HG03575 (cell line): ENCODE data around the gene NDUFA6.
"Not testable (repeated sequence)": the region's sequence is repeated elsewhere in the genome, so short reads cannot be mapped to it uniquely, and the experiment has no call there.

Source experiments
- ATAC-seq: cut with Tn5 transposase; IDR thresholded peaks from one replicate; pipeline ENCODE4 v1.9.1; 2021; ENCODE audit not compliant: unreplicated experiment, insufficient number of reproducible peaks, low FRiP score; ENCODE audit errors: extremely low read depth

Gene NDUFA6

DNA sequence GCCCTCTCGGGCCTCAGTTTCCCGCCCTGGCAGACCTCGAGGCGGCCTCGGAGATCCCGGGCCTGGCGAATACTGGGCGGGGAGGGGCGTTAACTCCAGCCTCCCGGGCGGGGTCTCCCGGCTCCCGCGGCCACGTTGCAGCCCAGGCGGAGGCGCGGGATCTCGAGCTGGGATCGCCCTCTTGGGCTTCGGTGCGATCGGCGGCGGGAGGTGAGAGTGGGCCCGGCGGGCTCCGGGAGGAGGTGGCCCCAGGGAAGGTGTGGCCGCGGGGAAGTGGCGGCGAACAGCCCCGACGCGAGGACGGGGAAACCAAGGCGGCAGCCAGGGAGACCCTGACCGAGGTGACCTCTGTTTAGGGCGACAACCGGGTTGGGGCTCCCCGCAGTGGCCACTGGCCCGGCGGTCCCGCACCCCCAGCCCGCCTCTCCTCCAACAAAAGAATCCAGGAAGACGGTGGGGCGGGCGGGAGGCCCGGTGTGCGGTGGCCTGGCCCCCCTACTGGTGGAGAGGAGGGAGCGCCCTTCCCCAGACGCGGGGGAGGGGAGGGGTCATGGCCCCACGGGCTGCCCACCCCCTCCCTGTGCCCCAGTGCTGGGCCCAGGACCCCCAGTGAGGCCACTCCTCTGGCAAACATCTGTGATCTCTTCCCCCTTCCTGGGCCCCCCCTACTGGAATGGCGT lies 16.3 kb downstream of the NDUFA6 start, which contains the start of gene PHETA2:
PHETA2 (plus strand) TSS at position 117 of the 680 bp plus-strand sequence. CDS start 3,046 bp downstream, outside the sequence.
- ATAC-seq, result no peak

GRCh38 chr22:42073621-42074041 lies 16.9 kb downstream of the NDUFA6 start:
- ATAC-seq, result no peak

GRCh38 chr22:42072606-42073330 lies 17.8 kb downstream of the NDUFA6 start:
- ATAC-seq, result no peak

- not testable (repeated sequence) for ATAC-seq
These were observed 19.1 kb downstream of the NDUFA6 start for GRCh38 chr22:42071508-42071907.

DNA sequence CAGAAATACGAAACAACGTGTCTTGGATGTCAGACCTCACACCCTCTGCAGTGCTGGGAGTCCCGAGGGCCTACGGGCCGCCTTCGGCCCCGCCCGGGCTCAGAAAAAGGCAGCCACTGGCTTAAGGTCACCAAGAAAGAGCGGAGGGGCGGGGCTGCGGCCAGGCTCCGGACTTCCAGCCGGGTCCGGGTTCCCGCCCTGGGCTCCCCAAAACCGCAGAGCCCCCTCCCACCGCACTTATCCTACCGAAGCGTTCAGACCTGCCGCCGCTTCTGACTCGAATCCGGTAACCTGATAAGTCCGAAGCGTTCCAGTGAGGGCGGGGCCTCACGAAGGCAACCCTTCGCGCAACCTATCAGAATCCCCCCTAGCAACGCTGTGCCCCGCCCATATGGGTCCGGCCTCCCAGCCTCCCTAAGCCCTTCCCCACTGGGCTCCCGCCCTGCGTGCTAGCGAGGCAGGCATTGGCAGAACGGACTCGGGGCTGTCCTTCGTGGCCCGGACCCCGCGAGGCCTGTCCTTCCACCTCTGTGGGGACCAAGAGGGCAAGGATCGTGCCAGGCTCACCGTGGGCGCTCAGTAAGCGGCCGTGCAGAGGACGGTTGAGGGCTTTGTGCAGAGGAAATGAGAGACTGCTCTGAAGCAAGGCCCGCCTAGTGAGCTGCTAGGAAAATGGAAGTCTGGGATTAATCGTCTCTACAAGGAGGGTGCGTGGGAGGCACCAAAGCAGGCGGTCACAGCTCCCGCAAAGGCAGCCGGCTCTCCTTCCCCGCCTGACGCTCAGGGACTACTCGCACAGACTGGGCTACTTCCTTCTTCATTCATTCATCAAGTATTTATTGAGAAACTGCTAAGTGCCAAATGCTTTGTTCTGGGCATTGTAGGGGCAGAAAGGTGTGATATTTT lies 19.8 kb downstream of the NDUFA6 start, which contains the start of gene NAGA:
NAGA (minus strand) TSS at position 296 of the 906 bp plus-strand sequence. CDS start 515 bp downstream, outside the sequence.
- ATAC-seq, result no peak

GRCh38 chr22:42069801-42070516 lies 20.6 kb downstream of the NDUFA6 start:
- no peak for ATAC-seq

DNA sequence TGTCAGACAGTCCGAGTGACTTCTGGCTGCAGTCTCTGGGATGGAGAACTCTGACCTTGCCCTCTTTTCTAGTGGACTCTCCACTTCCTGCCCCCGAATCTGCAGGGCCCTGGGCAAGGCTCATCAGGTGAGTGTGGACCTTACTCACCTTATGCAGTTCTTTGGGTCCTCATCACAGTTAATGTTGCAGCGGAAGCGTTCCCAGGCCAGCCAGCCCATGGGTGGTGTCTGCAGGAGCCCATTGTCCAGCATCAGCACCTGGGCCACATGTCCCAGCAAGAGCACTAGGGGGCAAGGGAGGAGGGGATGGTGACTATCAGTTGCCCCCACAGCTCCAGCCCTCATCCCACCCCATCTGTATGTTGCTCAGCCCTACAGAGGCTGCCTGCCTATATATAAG lies 22.3 kb downstream of the NDUFA6 start:
- ATAC-seq, result no peak

DNA sequence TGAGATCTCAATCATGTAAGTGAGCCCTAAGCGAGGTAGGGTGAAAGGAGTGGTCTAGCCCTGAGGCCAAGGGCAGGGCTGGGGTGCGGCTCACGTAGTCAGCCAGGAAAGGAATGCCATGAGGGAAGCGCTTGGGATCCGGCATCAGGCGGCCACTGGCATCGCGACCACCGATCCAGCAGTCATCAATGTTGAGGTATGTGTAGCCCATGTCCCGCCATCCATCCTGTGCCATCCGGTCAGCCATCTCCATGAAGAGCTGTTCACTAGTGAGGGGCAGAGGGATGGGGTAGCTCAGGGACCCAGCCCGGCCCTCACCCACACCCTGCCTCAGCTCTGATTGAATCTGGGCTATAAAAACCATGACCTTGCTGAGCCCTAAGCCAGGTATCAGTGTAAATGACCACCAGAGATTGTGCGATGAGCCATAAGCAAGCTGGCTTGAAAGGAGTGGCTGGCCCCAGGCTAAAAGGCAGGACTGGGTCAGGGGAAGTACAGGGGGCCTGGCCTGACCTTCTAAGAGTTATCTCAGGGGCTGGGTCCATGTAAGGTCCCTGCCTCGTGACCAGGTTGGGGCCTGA lies 22.8 kb downstream of the NDUFA6 start:
- ATAC-seq, result no peak

DNA sequence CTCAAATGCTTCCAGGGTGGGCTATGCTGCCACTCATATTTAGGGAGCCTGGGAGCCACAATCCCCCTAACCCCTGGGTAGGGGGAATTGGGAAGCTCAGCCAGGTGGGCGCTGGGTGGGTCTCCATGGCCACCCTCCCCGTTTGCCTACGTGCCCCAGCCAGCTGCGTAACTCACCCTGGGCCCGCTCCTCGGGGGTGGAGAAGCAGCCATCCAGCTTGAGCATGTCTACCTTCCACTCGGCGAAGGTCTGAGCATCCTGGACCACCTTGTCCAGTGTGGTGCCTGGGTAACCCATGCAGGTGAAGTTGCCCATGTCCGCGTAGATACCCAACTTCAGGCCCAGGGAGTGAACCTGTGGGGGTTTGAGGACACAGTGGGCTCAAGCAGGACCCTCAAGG lies 23.6 kb downstream of the NDUFA6 start:
- ATAC-seq, result no peak

GRCh38 chr22:42066126-42066761 lies 24.3 kb downstream of the NDUFA6 start:
- ATAC-seq, result no peak

DNA sequence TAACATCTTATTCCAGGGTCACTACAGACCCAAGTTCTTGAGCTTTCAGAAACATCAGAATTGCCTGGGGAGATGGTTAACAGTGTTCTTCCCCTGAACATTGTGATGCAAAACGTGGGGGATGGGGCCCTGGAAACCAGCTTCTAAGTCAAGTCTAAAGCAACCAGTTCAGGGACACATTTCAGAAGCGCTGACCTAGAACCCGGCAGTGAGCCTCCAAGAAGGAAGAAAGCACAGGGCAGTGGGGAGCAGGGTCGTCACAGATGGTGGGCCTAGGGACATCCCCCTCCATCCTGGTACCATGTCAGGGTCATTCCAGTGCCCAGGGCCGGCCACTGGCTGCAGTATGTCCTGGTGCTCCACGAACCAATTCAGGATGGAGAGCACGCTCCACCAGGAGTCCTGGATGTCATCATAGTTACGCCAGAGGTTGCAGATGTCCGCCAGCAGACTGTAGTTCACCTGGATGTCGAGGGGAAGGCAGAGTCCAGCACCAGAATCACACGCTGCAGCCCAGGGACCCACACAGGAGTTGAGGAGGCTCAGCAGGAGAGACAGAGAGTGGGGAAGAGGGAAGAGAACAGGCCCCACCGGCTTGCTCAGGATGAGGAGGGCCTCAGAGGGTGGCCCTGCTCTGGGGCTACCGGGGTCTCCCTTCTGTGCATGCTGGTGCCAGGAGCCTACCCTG lies 25.0 kb downstream of the NDUFA6 start:
- ATAC-seq, result no peak

- ATAC-seq, result no peak
These were observed 25.9 kb downstream of the NDUFA6 start for GRCh38 chr22:42064629-42065028.

DNA sequence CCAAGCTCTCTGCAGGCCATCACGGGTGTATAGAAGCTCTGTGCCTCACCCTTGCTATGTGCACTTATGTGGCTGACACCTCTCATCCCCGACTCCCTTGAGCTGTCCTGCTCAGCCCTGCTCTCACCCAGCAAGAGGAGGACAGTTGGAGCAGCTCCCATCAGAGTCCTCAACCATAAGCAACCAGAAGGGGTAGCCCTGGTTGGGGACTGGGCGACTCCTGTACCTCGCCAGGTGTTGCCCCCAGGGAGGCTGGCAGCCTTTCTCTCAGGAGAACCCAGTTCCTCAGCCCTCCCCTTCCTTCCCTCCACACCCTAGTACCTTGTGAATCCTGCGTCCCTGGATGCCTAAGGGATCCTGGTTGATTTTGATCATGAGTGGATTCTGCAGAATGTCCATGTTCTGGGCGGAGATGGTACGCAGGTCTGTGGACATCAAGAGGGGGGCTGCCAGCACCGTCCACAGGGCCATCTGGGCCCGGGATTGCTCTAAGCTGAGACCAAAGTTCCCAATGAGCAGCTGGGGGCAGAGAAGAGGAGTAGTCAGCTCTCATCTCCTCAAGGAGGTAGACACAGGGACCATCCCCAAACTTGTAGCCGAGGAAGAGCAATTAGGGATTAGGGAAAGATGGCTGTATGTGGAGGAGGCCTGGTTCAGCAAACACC lies 27.9 kb downstream of the NDUFA6 start:
- no peak for ATAC-seq

- no peak for ATAC-seq
These were observed 29.5 kb downstream of the NDUFA6 start for GRCh38 chr22:42061041-42061440.

DNA sequence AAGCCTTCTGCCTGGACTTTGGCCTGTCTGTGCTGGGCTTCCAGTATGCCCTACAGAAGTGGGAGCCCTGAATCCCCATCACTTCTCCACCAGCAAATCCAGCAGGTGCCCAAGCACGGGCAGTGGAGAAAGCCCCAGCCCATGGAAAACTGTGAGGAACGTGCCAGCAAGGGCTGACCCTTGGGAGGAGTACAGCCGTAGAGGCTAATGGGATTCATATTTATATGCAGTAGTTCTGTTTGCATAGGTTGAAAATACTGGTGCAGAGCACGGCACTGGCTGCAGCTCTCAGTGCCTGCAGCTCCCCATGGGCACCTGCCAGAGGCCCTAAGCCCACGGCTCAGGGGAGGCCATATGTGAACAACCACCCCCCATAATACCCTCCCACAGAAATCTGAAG lies 30.1 kb downstream of the NDUFA6 start:
- no peak for ATAC-seq

- no peak for ATAC-seq
These were observed 33.6 kb downstream of the NDUFA6 start for GRCh38 chr22:42056757-42057511.
